MCF 10A (cell line): ENCODE results near the gene TARS3. TPM values are rescaled to one million over a fixed set of nuclear protein-coding genes. Genes with fewer than 3 reads are reported as not detected.

Experiments
- BruUV-seq: library from RNA; stranded (reverse); fragments of 400-500 nt; replicated peaks from 2 replicates; lab custom pipeline; 2021; lab: Mats Ljungman, UMichigan
- CTCF ChIA-PET: fragments of 300-600 bp; sonication (Branson Sonifier 250); formaldehyde crosslinking; extraction: SDS; loops from one replicate; lab custom pipeline; 2021; ENCODE audit warnings: antibody characterized with exemption, inconsistent platforms; lab: Yijun Ruan, JAX
- POLR2A ChIA-PET: fragments of 300-600, 350-650 bp; sonication (Branson Sonifier 250); formaldehyde crosslinking; extraction: SDS; loops from one replicate; lab custom pipeline; 2020; ENCODE audit warnings: antibody characterized with exemption, inconsistent platforms; lab: Yijun Ruan, JAX
- DNase-seq: peaks from one replicate; pipeline ENCODE4 v3.0.0-alpha.2; 2018; ENCODE audit not compliant: unreplicated experiment
- H3K27ac Mint-ChIP-seq: one replicate; pipeline ENCODE4 v1.8.0; 2022; ENCODE audit warnings: mild to moderate bottlenecking, low read depth, mixed read lengths; ENCODE audit not compliant: unreplicated experiment
- H3K27me3 Mint-ChIP-seq: one replicate; pipeline ENCODE4 v1.8.0; 2022; ENCODE audit warnings: mixed read lengths; ENCODE audit not compliant: insufficient read depth, unreplicated experiment
- H3K36me3 Mint-ChIP-seq: one replicate; pipeline ENCODE4 v1.8.0; 2022; ENCODE audit warnings: mild to moderate bottlenecking, moderate library complexity, mixed read lengths; ENCODE audit not compliant: insufficient read depth, unreplicated experiment
- H3K4me1 Mint-ChIP-seq: one replicate; pipeline ENCODE4 v1.8.0; 2022; ENCODE audit warnings: mixed read lengths; ENCODE audit not compliant: insufficient read depth, unreplicated experiment
- H3K4me3 Mint-ChIP-seq: one replicate; pipeline ENCODE4 v1.8.0; 2022; ENCODE audit warnings: mild to moderate bottlenecking, moderate library complexity, mixed read lengths; ENCODE audit not compliant: unreplicated experiment
- H3K9me3 Mint-ChIP-seq: one replicate; pipeline ENCODE4 v1.8.0; 2022; ENCODE audit warnings: mixed read lengths; ENCODE audit not compliant: unreplicated experiment
- CTCF ChIP-seq: fragments of 200-600 bp; IDR thresholded peaks from one replicate; pipeline ENCODE4 v1.8.0; 2022; ENCODE audit warnings: antibody characterized with exemption, mild to moderate bottlenecking; ENCODE audit not compliant: unreplicated experiment
- intact Hi-C: fragments of 100-400 bp; cut with micrococcal nuclease; formaldehyde crosslinking; loops from 2 replicates; pipeline ENCODE4 v1.14.1; 2022
- total RNA-seq: library from RNA; stranded (reverse); gene quantifications from 2 replicates; pipeline ENCODE4 v1.2.3, GENCODE V29; 2022

TARS3 gene
- total RNA-seq, 1 experiment from 2014 or later = 5.0 TPM

- CTCF ChIA-PET = interaction anchor here (1.0 to 1.3 kb wide), 2 partner anchors 11 to 44 kb away, joined by 3 read pairs; no protein-coding TSS in a partner anchor
- H3K27ac Mint-ChIP-seq = no peak overlapping the region
These were observed 12.2 kb downstream of the TARS3 start for GRCh38 chr15:101712078-101712477.

GRCh38 chr15:101710806-101711205 is 13.5 kb downstream of the TARS3 start:
- H3K9me3 Mint-ChIP-seq = no peaks in the 10 kb centered on the region
- no TSS peak for BruUV-seq
- intact Hi-C loops = no loop called here
- H3K27ac Mint-ChIP-seq = no peak overlapping the region
- H3K4me1 Mint-ChIP-seq = no peaks in the 10 kb centered on the region
- TF ChIP-seq CTCF = no peak
- ChIA-PET CTCF (interaction anchor here (0.9 to 1.3 kb wide), 3 partner anchors 13 to 43 kb away, joined by 3 read pairs; no protein-coding TSS in a partner anchor), POLR2A (interaction anchor here (0.9 kb wide), 1 partner anchor 13 kb away, joined by 4 read pairs; no protein-coding TSS in a partner anchor)
- H3K4me3 Mint-ChIP-seq = no peak overlapping the region
- DNase-seq = no peak
- no peaks in the 10 kb centered on the region for H3K27me3 Mint-ChIP-seq
- peaks cover 29% of the 10 kb centered on the region for H3K36me3 Mint-ChIP-seq

More at GRCh38 chr15:101712078-101712477, 12.2 kb downstream of the TARS3 start:
- no peak for DNase-seq
- H3K9me3 Mint-ChIP-seq = no peaks in the 10 kb centered on the region
- H3K36me3 Mint-ChIP-seq = peaks cover 29% of the 10 kb centered on the region
- no TSS peak for BruUV-seq
- no peaks in the 10 kb centered on the region for H3K4me1 Mint-ChIP-seq
- H3K4me3 Mint-ChIP-seq = no peak overlapping the region
- TF ChIP-seq CTCF = no peak
- intact Hi-C loops = no loop called here
- H3K27me3 Mint-ChIP-seq = no peaks in the 10 kb centered on the region
- POLR2A ChIA-PET = no interaction called here

GRCh38 chr15:101709466-101709865 is 14.8 kb downstream of the TARS3 start:
- no peak overlapping the region for H3K27ac Mint-ChIP-seq
- ChIA-PET CTCF (interaction anchor here (0.7 kb wide), 1 partner anchor 103 kb away, joined by 3 read pairs; no protein-coding TSS in a partner anchor), POLR2A (no interaction called here)
- H3K9me3 Mint-ChIP-seq = no peaks in the 10 kb centered on the region
- no peaks in the 10 kb centered on the region for H3K27me3 Mint-ChIP-seq
- H3K4me1 Mint-ChIP-seq = no peaks in the 10 kb centered on the region
- intact Hi-C loops = no loop called here
- DNase-seq = no peak
- BruUV-seq = no TSS peak
- peaks cover 22% of the 10 kb centered on the region for H3K36me3 Mint-ChIP-seq
- TF ChIP-seq CTCF = no peak
- H3K4me3 Mint-ChIP-seq = no peak overlapping the region

GRCh38 chr15:101707983-101708382 is 16.3 kb downstream of the TARS3 start:
- Mint-ChIP-seq H3K36me3 (peaks cover 16% of the 10 kb centered on the region), H3K27me3 (no peaks in the 10 kb centered on the region), H3K4me1 (no peaks in the 10 kb centered on the region), H3K9me3 (no peaks in the 10 kb centered on the region), H3K4me3 (no peak overlapping the region), H3K27ac (no peak overlapping the region)
- TF ChIP-seq CTCF = no peak
- no peak for DNase-seq
- POLR2A ChIA-PET = no interaction called here
- BruUV-seq = no TSS peak
- CTCF ChIA-PET = no interaction called here
- intact Hi-C loops = no loop called here
